Stimulated activated CD8-positive, alpha-beta memory T cell treated with anti-CD3 and anti-CD28 coated beads, Interleukin-4, amount 100 ng/mL, for 48 hours (primary cell): ENCODE measurements around the gene KRTAP4-4.
"Not testable (repeated sequence)": the region's sequence is repeated elsewhere in the genome, so short reads cannot be mapped to it uniquely, and the experiment has no call there.

Source experiments
- DNase-seq: peaks from one replicate; pipeline ENCODE4 v3.0.0-alpha.2; 2020

The KRTAP4-4 gene

DNA sequence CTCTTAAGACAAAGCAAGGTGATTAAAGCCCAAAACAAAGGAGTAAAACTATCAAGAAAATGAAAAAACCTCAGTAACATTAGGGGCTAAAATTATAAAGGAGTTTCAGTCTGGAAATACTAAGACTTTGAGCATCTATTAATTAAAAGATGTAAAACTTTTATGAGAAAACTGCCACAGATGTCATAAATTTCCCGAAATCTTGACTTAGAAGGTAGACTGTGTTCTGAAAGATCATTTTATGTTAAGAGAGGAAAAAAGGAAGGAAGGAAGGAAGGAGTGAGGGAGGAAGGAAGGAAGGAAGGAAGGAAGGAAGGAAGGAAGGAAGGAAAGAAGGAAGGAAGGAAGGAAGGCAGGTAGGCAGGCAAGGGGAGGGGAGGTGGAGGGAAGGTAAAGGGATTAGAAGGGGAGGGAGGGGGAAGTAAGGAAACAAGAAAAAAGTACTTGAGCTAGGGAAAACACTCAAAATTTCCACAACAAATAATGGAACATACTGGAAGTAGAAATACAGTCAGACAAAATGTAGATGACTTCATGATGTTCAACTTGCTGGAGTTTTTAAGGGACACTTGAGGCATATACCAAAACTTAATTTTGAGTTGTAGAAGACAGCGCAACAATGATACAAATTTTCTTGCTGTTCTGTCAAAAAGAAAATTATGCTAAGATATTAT lies 12.9 kb downstream of the KRTAP4-4 start:
- no peak for DNase-seq

DNA sequence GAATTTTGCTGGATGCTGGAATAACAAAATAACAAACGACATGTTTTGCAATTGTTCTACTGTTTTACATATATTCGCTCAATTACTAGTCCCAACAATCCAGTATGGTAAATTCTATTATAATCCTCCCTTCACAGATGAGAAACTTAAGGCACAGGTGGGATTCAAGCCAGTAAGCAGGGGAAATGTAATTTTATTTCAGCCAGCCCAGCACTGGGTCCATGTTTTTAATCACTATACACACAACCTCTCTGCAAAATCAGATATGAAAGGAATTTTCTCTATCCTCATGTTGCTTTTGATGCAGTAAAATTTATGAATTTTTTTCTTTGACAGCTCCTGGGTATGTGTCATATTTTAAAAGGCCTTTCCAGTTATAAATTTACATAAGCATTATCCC lies 15.3 kb downstream of the KRTAP4-4 start:
- DNase-seq = no peak

DNA sequence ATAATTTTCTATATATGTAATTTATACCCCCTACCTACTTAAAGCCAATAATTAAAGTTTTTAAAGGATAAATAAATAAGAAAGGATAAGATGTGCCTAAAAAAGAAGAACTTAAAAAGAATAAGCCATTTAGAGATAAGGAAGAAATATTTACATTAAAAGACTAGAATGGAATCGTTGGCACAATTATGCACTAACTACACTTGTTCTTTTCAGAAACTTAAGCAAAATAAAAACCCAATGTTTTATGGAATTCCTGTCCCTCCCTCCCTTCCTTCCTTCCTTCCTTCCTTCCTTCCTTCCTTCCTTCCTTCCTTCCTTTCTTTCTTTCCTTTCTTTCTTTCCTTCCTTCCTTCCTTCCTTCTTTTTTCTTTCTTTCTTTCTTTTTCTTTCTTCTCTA lies 15.7 kb downstream of the KRTAP4-4 start:
- no peak for DNase-seq

DNA sequence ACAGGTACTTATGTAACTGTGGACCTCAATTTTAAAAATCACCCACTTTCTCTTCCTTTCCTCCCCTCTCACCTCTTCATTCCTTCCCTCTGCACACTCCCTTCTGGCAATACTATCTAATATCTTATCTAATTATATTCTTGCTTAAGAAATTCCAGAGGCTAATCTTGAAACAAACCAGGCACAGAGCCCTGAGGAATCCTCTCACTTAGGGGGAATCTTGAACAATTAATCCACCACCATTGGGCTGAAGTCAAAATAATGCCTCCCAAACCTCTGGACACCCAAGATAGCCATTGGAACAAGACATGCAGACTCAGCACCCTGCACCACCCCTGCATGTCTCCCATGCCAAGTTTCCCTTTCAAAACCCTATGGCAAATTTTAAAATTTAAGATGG lies 19.2 kb downstream of the KRTAP4-4 start:
- DNase-seq = no peak

DNA sequence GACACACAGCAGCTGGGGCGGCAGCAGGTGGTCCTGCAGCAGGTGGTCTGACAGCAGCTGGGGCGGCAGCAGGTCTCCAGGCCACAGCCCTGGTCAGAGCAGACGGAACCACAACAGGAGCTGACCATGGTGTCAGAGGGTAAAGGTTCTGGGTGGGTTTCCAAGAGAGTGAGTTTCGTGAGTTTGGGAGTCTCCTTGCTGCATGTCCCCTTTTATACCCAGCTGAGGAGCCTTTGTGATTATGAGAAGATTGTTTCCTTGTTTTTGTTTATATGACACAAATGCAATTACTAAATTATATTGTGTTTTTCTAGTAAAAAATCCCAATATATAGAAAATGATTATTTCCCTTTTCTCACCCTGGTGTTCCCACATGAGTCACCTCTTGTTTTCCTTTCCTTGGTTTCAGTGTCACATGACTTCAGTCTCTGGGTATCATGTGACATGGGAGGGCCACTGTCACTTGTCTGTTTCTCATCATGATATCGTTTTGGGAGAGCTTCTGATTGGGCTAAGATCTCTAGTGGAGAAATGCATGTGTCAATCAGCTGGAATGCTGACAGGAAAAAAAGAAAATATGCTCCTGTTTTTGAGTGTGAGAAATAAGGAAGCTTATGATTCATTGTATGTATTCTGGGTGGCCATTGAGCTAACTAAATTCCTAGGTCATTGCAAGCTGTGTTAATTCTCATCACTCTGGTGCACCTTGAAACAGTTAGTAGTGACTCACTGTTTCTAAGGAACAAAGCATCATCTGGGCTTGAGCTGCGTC lies 20.0 kb downstream of the KRTAP4-4 start, which contains the start of gene KRTAP4-6:
Gene KRTAP4-6 (minus strand): TSS at position 185 of the 772 bp plus-strand sequence. CDS start 57 bp downstream, at position 128.
- DNase-seq = no peak

DNA sequence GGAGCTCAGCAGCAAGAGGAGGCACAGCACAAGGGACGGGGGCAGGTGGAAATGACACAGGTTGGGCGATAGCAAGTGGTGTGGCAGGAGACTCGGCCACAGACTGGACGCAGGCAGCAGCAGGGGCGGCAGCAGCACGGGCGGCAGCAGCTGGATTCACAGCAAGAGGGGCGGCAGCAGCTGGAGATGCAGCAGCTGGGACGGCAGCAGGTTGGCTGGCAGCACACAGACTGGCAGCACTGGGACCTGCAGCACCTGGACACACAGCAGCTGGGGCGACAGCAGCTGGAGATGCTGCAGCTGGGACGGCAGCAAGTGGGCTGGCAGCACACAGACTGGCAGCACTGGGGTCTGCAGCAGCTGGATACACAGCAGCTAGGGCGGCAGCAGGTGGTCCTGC lies 20.7 kb downstream of the KRTAP4-4 start:
- not testable (repeated sequence) for DNase-seq

DNA sequence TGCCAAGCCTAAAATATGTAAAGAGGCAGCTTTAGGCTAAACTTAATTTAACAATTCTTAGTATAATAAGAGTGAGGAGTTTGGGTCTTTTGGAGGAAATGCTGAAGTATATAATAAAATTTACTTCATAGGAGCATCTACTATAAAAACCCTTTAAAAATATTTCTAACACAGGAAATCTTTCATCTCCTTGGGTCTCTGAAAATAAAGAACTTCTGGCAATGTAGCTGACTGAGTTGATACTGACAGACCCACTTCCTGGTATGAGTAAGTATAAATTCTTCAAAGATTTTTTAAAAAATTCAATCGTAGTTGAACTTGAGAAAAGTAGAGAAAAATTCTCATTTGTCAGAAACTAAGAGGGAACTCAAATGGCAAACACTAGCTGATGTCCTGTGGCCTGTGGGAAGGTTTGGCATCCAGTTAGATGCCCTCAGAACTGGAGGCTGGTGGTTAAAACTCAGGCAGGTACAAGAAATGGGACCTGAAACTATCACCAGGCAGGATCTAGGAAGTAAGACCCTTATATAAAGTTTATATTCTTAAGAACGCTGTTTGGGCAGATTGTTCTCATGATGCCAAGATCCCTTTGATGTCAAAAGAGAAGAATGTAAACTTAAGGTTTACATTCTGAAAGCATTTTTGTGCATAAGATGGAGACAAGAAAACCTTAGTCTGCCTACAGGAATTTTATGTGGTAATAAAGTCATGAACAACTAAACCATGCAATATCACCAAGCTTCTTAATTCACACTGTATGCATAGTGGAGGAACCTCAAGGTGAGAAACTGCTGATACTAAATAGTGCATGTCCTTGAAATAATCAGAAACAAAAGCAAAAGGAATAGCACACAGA lies 26.4 kb downstream of the KRTAP4-4 start:
- DNase-seq = no peak

DNA sequence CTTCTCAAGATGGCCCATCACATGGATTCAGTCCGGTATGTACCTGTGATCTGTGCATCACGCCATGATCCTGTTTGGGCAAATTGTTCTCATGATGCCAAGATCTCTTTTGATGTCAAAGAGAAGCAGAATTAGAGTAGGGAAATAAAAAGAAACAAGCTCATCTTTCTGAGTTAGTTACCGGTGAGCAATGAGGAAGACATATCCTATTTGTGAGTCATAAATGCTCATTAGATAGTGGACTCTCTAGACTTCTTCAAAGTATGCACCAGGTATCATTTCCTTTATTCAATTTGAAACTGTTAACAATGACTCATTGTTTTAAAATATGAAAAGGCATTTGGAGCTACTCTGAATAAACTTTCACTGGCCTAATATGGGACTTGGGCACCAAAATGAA lies 28.6 kb downstream of the KRTAP4-4 start:
- DNase-seq = no peak

DNA sequence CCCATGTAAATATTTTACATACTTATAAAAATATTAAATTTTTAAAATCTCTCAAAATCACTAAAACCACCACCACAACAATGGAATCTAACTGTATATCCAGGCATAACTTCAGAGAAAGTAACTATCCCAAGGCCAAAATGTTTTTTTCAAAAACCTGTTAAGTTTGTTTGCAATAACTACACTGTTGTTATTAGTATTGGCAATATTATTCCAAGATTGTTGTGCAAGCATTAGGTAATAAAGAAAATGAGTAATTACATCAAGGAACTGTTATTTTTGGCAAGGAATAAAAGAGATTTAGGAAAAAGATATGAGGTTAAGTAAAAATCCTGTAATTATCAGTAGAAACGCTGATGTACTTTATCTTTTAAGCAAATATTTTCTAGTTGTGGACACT lies 33.2 kb downstream of the KRTAP4-4 start:
- DNase-seq = no peak

DNA sequence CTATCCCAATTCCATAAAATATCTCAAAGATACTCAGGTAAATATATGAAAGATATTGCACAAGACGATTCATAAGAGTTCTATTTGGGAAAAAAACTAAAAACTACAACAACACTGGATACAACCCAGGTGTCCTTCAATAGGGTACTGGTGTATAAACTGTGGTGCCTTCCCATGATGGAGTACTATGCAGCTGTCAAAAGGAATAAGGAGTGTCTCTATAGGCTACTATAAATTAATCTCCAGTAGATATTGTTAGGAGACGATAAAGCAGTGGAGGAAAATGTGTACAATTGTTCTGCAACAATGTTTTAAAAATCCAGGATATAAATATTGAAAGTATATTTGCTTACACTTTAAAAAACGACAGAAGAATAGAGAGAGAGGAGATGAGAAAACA lies 34.1 kb downstream of the KRTAP4-4 start:
- DNase-seq = no peak

DNA sequence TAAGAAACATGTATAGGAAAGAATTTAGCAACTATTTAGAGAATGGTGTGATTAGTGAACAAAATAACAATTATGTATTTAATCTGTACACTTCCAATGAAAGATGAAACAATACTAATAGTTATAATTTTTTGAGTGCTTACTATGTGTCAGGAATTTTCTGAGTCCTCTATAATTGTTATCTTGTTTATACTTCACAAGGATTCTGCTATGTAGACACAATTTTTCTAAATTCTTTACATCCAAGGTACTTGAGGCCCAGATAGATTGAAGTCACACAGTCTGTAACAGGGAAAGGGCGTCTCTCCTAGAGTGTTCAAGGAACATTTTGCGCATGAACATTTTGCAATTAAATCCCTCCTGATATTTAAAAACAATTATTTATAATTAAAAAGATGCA lies 35.5 kb downstream of the KRTAP4-4 start:
- DNase-seq = no peak

DNA sequence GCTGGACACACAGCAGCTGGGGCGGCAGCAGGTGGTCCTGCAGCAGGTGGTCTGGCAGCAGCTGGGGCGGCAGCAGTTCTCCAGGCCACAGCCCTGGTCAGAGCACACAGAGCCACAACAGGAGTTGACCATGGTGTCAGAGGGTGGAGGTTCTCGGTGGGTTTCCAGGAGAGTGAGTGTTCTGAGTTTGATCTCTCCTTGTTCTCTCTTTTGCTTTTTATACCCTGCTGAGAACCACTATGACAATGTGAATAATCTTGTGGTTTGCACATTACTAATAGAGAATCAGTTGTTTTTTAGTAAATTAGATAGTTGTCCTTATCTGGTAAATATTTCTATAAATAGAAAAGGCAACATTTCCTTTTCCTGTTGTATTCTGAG lies 36.6 kb downstream of the KRTAP4-4 start, which contains the start of gene KRTAP4-12:
Gene KRTAP4-12 (minus strand): TSS at position 192 of the 381 bp plus-strand sequence. CDS start 60 bp downstream, at position 132.
- not testable (repeated sequence) for DNase-seq

DNA sequence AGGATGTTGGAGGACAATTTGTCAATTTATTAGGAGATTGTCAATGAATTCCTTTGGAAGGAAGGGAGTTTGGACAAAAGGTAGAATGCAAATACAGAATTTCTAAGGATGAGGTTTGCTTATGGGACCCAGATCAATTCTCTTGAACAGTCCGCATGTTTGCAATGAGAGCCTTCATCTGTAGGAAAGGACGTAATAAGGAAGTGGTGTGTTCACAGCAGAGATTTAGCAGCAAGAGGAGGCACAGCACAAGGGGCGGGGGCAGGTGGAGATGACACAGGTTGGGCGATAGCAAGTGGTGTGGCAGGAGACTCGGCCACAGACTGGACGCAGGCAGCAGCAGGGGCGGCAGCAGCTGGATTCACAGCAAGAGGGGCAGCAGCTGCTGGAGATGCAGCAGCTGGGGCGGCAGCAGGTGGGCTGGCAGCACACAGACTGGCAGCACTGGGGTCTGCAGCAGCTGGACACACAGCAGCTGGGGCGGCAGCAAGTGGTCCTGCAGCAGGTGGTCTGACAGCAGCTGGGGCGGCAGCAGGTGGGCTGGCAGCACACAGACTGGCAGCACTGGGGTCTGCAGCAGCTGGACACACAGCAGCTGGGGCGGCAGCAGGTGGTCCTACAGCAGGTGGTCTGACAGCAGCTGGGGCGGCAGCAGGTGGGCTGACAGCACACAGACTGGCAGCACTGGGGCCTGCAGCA lies 37.1 kb downstream of the KRTAP4-4 start:
- DNase-seq = not testable (repeated sequence)

DNA sequence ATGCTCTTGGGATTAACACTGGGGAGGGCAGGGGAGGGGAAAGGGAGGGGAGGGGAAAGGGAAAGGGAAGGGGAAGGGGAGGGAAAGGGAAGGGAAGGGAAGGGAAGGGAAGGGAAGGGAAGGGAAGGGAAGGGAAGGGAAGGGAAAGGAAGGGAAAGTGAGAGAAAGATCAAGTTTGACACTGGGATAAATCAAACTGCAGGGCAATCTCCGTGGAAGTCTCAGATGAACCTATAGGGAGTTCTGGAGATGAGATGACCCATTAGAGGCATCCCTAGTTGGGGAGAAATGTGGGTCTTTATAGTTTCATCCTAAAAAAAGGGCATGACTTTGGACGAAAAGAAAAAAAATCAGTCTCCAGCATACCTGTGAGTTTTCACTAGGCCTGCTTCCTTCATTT lies 38.8 kb downstream of the KRTAP4-4 start:
- DNase-seq = no peak

DNA sequence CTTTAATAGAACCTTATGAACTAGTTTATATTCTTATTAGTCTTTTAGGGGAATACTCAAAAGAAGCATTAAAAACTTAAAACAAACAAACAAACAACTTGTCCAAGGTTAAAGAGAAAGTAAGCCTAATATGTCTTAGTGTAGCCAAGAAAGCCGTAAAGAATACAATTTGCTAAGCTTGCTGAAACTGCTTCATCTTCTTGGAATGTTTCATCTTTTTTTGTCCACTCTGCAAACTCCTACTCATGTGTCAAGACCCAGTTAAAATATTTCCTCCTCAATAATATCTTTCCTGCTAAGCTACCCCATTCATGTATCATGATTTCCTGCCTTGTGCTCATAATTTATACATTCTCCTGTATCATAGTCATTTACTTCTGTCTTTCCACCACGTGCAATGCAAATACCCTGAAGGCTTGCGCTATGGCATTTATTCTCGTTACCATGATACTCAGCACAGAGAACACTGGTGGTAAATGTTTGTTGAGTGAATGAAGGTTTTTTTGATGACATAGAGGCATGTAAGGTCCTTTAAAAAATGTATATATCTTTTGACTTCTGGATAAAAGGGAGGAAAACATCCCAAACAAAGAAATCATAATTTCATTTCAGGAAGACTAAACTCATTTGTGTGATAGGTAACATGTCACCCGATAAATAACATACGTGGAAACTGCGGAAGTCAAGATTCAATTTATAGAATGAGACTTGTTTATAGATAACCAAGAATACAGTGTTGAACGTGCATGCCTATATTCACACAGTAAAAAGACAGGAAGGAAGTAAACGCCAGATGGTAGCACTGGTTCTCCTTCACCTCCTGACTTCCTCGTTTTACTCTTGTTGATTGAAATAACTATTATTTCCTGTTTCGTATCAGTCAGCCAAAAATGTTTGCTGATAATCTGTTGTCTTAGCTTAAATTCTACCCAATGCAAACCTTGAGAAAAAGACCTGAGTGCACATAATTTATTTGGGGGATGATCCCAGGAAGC lies 40.6 kb downstream of the KRTAP4-4 start:
- not testable (repeated sequence) for DNase-seq

DNA sequence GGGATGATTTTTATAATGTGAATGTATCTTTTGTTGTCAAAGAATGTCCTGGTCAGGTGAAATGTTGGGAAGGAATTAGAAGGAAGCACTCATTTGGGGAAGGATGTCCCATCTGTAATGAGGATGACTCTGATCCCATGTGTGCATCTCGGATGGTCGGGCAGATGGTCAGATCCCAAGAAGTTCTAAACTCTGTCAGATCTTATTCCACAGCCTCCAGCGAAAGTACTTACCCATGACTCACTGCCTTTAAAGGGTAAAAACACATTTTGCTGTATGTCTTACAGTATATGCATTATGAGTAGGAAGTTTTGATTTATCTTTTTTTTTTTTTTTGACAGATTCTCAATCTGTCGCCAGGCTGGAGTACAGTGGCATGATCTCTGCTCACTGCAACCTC lies 41.8 kb downstream of the KRTAP4-4 start:
- no peak for DNase-seq

DNA sequence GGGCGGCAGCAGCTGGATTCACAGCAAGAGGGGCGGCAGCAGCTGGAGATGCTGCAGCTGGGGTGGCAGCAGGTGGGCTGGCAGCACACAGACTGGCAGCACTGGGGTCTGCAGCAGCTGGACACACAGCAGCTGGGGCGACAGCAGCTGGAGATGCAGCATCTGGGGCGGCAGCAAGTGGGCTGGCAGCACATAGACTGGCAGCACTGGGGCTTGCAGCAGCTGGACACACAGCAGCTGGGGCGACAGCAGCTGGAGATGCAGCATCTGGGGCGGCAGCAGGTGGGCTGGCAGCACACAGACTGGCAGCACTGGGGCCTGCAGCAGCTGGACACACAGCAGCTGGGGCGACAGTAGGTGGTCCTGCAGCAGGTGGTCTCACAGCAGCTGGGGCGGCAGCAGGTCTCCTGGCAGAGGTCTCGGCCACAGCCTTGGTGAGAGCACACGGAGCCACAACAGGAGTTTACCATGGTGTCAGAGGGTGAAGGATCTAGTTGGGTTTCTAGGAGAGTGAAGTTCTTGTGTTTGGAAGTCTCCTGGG lies 42.6 kb downstream of the KRTAP4-4 start, which contains the start of gene KRTAP4-11:
Gene KRTAP4-11 (minus strand): TSS at position 528 of the 541 bp plus-strand sequence. CDS start 58 bp downstream, at position 470.
- not testable (repeated sequence) for DNase-seq

DNA sequence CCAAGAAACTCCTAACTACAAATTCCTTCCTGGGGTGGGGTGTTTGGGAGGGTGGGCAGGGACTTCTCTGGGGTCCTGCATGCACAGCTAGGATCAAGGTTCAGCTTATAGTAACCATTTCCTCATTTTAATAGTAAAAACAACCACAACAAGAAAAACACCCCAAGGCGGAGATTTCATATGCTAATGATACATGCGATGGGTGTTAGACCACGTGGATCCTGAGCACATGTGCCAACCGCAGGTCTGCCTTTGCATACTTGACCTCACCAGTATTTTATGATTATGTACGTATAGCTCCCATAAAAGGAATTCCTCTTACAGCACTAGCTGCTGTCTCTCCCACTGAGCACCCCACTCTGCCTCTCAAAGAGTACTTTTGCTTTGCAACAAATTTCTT lies 44.3 kb downstream of the KRTAP4-4 start:
- DNase-seq = no peak

DNA sequence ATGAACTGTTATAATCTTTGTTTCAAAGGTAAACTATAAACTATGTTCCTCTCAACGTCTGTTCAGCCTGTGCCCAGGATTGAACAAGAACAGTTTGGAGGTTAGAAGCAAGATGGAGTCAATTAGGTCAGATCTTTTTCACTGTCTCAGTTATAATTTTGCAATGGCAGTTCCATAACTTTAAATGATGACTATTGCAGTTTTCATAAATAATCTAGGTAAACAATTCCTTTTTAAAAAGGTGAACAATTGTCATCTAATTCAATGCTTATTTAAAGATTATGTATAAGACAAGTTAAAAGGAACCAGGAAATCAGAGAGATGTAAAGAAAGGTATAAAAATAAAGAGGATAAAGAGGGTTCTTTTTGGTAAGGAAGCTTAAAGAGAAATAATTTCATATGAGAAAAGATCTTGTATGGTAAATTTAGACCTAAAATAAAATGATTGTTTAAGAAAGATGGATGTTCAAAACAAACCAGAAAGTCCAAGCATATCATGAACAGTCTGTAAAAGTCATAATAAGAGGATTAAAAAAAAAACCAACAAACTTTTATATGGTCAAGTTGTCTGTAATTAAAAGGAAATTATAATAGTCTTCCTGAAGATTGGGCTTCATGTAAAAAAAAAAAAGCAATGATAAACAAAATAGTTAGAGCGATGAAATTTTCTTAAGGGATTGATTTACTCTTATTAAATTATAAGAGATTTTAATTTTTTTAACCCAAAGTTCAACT lies 49.2 kb downstream of the KRTAP4-4 start:
- no peak for DNase-seq
